DND-41 (cell line): ENCODE data around the gene EXTL1.

Experiments
- ATAC-seq: fragments of 200-7000 bp; cut with Tn5 transposase; 3 replicates; pipeline ENCODE4 v1.9.1; 2021; ENCODE audit warnings: low read depth; ENCODE audit not compliant: insufficient read depth
- DNase-seq: peaks from one replicate; pipeline ENCODE4 v3.0.0-alpha.2; 2020
- H2AFZ ChIP-seq: 2 replicates; pipeline ENCODE4 v1.6.0; 2012; ENCODE audit warnings: low read depth, low read length
- H3K27ac ChIP-seq: 2 replicates; pipeline ENCODE4 v1.5.1; 2012; ENCODE audit warnings: low read length, inconsistent platforms
- H3K27me3 ChIP-seq: fragments of 200-600 bp; sonication (generic); 2 replicates; pipeline ENCODE4 v1.6.0; 2012; ENCODE audit warnings: low read length, mild to moderate bottlenecking, inconsistent platforms; ENCODE audit not compliant: insufficient read depth, poor library complexity
- H3K36me3 ChIP-seq: 2 replicates; pipeline ENCODE4 v1.5.1; 2012; ENCODE audit warnings: low read length, inconsistent platforms; ENCODE audit not compliant: insufficient read depth
- H3K4me1 ChIP-seq: 2 replicates; pipeline ENCODE4 v1.5.1; 2012; ENCODE audit warnings: mild to moderate bottlenecking, low read length; ENCODE audit not compliant: insufficient read depth
- H3K4me2 ChIP-seq: 2 replicates; pipeline ENCODE4 v1.6.0; 2012; ENCODE audit warnings: mild to moderate bottlenecking, moderate library complexity, low read length, inconsistent platforms; ENCODE audit not compliant: insufficient read depth
- H3K4me3 ChIP-seq, 2 experiments: fragments of 200-600 bp in 1 of 2; shearing (Covaris generic) in 1 of 2; 2 replicates each; pipeline ENCODE4 v1.5.1; 2012 to 2016; ENCODE audit warnings: inconsistent platforms in 2 of 2, low read length in 2 of 2, mild to moderate bottlenecking in 2 of 2, low read depth in 1 of 2, moderate library complexity in 1 of 2
- H3K79me2 ChIP-seq: 2 replicates; pipeline ENCODE4 v1.6.0; 2012; ENCODE audit warnings: low read length, inconsistent platforms; ENCODE audit not compliant: insufficient read depth
- H3K9ac ChIP-seq: 2 replicates; pipeline ENCODE4 v1.6.0; 2012; ENCODE audit warnings: low read depth, mild to moderate bottlenecking, inconsistent platforms, low read length, moderate library complexity
- H3K9me3 ChIP-seq: 2 replicates; pipeline ENCODE4 v1.5.1; 2012; ENCODE audit warnings: low read length, moderate library complexity, mild to moderate bottlenecking, inconsistent platforms; ENCODE audit not compliant: insufficient read depth, severe bottlenecking
- H4K20me1 ChIP-seq: 2 replicates; pipeline ENCODE4 v1.6.0; 2012; ENCODE audit warnings: low read length; ENCODE audit not compliant: insufficient read depth
- CTCF ChIP-seq: IDR thresholded peaks from 2 replicates; pipeline ENCODE4 v1.5.1; 2012; ENCODE audit warnings: borderline replicate concordance, low read length, moderate library complexity, mild to moderate bottlenecking; ENCODE audit not compliant: poor library complexity, severe bottlenecking; ENCODE audit errors: extremely low read depth
- EZH2 ChIP-seq: IDR thresholded peaks from 3 replicates; pipeline ENCODE4 v1.6.1; 2012; ENCODE audit warnings: borderline replicate concordance, low read depth, mild to moderate bottlenecking, moderate library complexity, low read length, inconsistent platforms; ENCODE audit not compliant: severe bottlenecking

Gene EXTL1

GRCh38 chr1:26050248-26050640 is 28.7 kb downstream of the EXTL1 start:
- no peak overlapping the region for H2AFZ ChIP-seq
- TF ChIP-seq EZH2 (no peak), CTCF (no peak)
- ATAC-seq: no peak

GRCh38 chr1:26053718-26054560 is 32.4 kb downstream of the EXTL1 start:
- DNase-seq (no peak), ATAC-seq (no peak)
- no peak overlapping the region for H3K9ac ChIP-seq
- no peak overlapping the region for H3K4me3 ChIP-seq
- H3K9me3 ChIP-seq: no peaks in the 10 kb centered on the region
- H2AFZ ChIP-seq: no peak overlapping the region
- H4K20me1 ChIP-seq: no peaks in the 10 kb centered on the region
- no peaks in the 10 kb centered on the region for H3K4me1 ChIP-seq
- H3K4me2 ChIP-seq: no peak overlapping the region
- TF ChIP-seq EZH2 (no peak), CTCF (no peak)
- no peaks in the 10 kb centered on the region for H3K79me2 ChIP-seq
- H3K27me3 ChIP-seq: peaks cover 27% of the 10 kb centered on the region
- no peak overlapping the region for H3K27ac ChIP-seq
- no peaks in the 10 kb centered on the region for H3K36me3 ChIP-seq

More at GRCh38 chr1:26050248-26050640, 28.7 kb downstream of the EXTL1 start:
- H3K4me2 ChIP-seq: no peak overlapping the region
- no peak for DNase-seq
- no peaks in the 10 kb centered on the region for H3K4me1 ChIP-seq
- no peaks in the 10 kb centered on the region for H4K20me1 ChIP-seq
- no peak overlapping the region for H3K9ac ChIP-seq
- no peaks in the 10 kb centered on the region for H3K79me2 ChIP-seq
- peaks cover 26% of the 10 kb centered on the region for H3K27me3 ChIP-seq
- no peaks in the 10 kb centered on the region for H3K36me3 ChIP-seq
- H3K27ac ChIP-seq: no peak overlapping the region
- H3K9me3 ChIP-seq: no peaks in the 10 kb centered on the region
- H3K4me3 ChIP-seq: no peak overlapping the region

GRCh38 chr1:26055041-26055440 is 33.5 kb downstream of the EXTL1 start:
- Histone ChIP-seq H3K79me2 (no peaks in the 10 kb centered on the region), H3K36me3 (no peaks in the 10 kb centered on the region), H3K4me2 (no peak overlapping the region), H2AFZ (no peak overlapping the region), H3K9ac (no peak overlapping the region), H3K9me3 (no peaks in the 10 kb centered on the region), H3K27me3 (peaks cover 29% of the 10 kb centered on the region), H4K20me1 (no peaks in the 10 kb centered on the region), H3K4me3 (no peak overlapping the region), H3K4me1 (no peaks in the 10 kb centered on the region), H3K27ac (no peak overlapping the region)
- no peak for TF ChIP-seq EZH2
- no peak for TF ChIP-seq CTCF
- DNase-seq (no peak), ATAC-seq (no peak)
